CD4-positive, alpha-beta T cell treated with Interleukin-4 for 1 hour (primary cell): ENCODE data around the gene ACKR1.

ENCODE experiments used
- DNase-seq, 2 donors: peaks; one replicate each; pipeline ENCODE4 v3.0.0-alpha.2; 2020 to 2022

ACKR1 gene

GRCh38 chr1:159187647-159188374 lies 16.9 kb upstream of the ACKR1 start:
- no peak for DNase-seq

GRCh38 chr1:159188375-159188788 lies 16.3 kb upstream of the ACKR1 start:
- DNase-seq = peak; percentile 6 to 64

GRCh38 chr1:159190441-159190840 lies 14.2 kb upstream of the ACKR1 start:
- no peak for DNase-seq

GRCh38 chr1:159196543-159196942 lies 8.1 kb upstream of the ACKR1 start:
- no peak for DNase-seq

DNA sequence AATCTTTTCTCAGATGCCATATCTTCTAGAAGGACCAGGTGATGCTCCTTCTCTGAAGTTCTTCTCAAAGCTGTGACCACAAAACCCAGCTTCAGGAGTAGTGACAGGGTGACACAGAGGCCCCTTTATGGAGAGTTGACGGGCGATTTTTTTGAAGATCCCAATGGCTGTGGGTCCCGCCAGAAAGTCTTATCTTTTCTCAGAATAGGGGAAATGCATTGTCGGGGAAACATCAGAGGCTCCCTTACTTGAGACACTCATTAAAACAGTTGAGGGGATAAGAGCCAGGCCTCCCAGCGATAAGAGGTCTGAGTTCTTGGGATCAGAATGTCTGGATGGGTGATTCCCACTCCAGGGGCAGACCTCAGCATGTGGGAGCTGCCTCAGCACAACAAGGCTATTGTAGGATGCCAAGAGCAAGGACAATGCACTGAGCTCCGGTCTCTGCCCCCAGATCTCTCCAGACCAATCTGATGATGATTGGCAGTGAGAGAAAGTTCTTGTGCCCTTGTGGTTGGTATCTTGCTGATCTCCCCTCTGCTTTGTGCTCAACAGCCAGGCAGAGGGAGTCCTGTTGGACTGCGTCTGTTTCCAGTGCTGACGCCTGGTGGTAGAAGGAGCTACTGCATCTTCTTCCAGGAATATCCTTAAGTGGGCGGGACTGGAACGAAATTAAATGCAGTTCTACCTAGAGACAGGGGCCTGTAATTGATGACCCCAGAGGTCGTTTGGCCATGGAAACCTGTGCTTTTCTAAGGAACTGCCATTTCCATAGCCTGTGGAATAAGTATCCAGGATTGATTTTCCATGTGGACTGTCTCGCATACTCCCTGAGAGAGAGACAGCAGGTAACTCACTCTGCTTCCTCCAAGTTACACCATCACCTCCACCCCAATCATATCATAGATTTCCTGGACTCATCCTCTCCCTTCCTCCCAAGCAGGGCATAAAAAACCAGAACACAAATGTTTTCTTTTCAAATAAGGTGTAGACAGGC lies 6.8 kb upstream of the ACKR1 start:
- DNase-seq = peak; percentile 25 to 56

DNA sequence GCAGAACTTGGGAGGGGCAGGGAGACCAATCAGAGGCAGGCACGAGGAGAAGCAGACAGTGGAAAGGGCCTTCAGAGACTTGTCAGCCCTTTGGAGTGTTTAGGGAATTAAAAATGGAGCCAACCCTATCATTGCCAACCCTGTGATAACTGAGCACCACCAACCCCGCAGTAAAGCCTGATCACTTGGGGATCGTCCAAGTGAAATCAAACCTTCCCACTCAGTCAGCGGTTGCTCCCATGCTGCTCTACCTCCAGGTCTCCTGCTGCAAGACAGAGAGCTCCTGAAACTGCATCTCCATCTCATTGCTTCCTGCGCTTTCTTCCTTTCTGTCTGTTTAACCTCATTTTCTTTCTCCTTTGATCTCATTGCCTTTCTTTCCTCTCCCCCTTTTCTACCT lies 4.8 kb upstream of the ACKR1 start:
- no peak for DNase-seq

- no peak for DNase-seq
These were observed 3.9 kb upstream of the ACKR1 start for GRCh38 chr1:159200769-159201168.

DNA sequence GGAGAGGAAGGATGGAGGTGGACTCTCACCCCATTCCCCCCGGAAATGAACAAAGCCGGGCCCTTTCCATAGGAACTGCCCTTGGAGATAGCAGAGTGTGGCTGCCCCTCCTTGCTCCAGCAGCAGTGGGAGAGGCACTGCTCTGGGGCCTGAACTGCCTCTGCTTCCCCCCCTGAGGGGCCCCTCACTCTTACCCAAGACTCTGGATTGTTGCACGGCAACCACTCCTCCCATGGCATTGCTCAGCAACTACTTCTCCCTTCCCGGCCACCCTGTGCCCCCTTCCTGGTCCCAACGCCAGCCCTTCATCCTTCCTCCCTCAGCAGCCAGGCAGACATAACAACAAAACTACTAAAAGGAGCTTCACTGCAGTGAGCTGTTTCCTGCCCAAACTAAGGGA lies 3.0 kb upstream of the ACKR1 start:
- DNase-seq = no peak

GRCh38 chr1:159203610-159204009 lies 1.1 kb upstream of the ACKR1 start:
- no peak for DNase-seq

DNA sequence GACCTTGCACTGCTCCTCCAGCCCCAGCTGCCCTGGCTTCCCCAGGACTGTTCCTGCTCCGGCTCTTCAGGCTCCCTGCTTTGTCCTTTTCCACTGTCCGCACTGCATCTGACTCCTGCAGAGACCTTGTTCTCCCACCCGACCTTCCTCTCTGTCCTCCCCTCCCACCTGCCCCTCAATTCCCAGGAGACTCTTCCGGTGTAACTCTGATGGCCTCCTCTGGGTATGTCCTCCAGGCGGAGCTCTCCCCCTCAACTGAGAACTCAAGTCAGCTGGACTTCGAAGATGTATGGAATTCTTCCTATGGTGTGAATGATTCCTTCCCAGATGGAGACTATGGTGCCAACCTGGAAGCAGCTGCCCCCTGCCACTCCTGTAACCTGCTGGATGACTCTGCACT lies 550 bp downstream of the ACKR1 start:
- DNase-seq = no peak

- no peak for DNase-seq
These were observed 1.4 kb downstream of the ACKR1 start for GRCh38 chr1:159206110-159206509.

DNA sequence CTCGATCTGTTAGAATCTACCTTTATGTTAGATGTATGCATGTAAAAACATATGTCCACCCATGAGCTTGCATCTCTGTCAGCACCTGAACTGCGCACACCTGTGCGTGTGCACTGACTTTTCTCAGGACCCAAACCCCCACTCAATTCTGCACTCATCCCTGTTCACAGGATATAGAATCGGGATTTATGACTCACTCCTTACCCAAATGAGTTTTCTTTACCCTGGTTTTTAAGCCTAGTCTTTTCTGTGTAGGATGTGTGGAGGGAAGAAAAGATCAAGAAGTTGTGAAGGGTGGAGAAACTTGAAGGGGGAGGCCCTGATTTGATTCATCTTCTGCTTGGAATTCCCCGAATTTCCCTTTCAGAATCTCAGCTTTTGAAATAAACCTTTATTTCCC lies 2.4 kb downstream of the ACKR1 start:
- DNase-seq = no peak

DNA sequence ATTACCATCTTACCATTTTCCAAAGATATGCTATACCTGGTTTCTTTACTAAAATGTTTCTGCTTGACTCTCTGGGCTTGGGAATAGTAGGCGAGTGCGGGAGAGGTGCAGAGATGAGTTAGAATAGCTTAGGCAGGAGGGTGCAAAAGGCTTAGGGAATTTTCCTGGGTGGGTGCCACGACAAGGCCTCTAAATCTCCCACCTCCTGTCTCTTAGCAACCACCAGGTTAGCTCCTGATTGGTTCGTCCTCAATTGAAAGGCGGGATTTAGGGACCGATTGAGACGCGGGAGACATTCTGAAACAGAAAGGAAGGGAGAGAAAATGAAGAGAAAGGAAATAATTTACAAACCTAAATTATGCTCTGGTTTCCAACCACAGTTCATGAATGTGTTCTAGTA lies 3.1 kb downstream of the ACKR1 start:
- no peak for DNase-seq

GRCh38 chr1:159208175-159208825 lies 3.6 kb downstream of the ACKR1 start:
- no peak for DNase-seq

DNA sequence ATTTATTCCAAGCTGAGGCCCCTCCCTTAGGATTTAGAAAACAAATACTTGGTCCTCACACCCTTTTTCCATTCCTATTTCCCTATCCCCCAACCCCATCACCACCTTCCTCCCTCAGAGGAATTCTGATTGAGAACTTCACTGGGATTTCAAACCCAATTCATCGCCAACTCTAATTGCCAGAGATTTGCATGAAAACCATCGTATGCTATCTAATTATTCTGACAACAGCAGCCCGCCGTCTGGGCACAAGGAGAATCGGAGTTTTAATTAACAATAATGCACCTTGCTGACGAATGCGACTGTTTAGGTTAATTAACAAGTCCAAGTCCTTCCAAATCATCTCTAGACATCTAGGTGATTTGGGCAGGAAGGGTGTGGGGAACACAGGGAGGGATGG lies 4.4 kb downstream of the ACKR1 start:
- no peak for DNase-seq

- peak; percentile 27 to 36 for DNase-seq
These were observed 6.9 kb downstream of the ACKR1 start for GRCh38 chr1:159211331-159212136.

- no peak for DNase-seq
These were observed 7.9 kb downstream of the ACKR1 start for GRCh38 chr1:159212596-159212995.

DNA sequence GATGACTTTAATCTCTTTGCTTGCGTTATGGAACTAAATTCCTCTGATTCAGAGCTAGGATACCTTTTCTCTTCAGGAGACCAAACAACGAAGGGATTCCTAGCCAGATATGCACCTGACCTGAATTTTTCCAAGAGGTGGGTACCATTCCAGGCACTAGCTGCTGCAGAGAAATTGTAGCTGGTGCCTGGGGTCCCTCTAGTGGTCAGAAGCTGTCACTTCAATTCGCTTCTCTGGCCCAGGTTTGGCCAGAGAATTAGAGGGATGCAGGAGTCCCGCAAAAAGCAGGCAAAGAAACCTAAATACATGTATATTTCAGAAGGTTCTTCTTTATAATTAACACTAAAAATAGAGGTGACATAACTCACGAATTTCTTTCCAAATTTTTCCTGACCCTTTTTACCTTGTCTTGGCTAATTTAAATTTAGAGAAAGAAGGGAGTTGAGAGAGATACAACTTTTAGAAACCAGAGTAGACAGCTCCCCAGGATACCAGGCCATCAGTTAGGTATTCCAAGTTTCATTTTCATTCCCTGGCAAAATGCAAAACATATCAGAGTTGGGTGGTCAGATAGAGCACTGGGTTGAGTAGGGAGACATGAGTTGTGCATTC lies 9.6 kb downstream of the ACKR1 start:
- DNase-seq = peak; percentile 33 to 37

- DNase-seq = no peak
These were observed 14.3 kb downstream of the ACKR1 start for GRCh38 chr1:159218649-159219636.

DNA sequence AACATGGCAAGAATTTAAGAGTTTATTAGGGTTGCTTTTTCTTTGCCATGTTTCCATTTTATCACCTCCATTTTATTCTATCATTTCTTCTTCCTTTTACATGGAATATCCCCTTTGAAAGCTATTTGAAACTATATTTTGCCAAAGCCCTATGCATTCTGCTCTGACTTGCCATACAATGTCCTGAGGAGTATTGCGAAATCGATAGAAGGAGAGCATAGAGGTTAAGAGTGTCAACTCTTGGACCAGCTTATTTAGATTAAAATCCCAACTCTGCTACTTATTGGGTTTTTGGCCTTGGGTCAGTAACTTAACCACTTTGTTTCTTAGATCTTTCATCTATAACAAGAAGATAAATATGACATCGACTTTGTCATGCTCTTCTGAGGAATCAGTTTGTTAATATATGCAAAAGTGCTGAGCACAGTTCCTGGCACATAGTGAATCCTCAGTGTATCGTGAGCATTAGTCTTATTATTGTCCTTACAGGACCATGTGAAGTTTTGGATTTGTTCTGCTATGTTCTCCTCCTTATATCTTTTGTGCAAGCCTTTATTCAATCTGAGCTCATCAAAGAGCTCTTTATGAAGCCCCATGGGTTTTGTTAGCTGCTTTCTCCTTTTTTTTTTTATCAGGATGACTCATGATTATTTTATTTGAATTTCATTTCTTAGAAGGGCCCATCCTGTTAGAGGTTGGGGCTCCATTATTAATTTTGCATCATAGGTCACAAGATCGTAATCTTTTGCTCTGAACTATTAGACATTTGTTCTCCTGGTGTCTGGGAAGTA lies 17.6 kb downstream of the ACKR1 start:
- DNase-seq = no peak
